HCT116 (cell line): Measurements from ENCODE around the gene TIMM44. TPM values are rescaled to one million over a fixed set of nuclear protein-coding genes. Genes with fewer than 3 reads are reported as not detected.

Experiments
- ATAC-seq: fragments of 200-7000 bp; cut with Tn5 transposase; 2 replicates; pipeline ENCODE4 v1.9.1; 2020; ENCODE audit warnings: mild to moderate bottlenecking, moderate library complexity
- BruUV-seq: library from RNA; stranded (reverse); fragments of 400-500 nt; replicated peaks from 2 replicates; lab custom pipeline; 2021; lab: Mats Ljungman, UMichigan
- CTCF ChIA-PET: fragments of 300-600 bp; sonication (Branson Sonifier 250); formaldehyde crosslinking; loops from one replicate; lab custom pipeline; 2021; ENCODE audit warnings: antibody characterized with exemption; lab: Charles Lee
- POLR2A ChIA-PET: fragments of 300-600, 350-600 bp; sonication (Branson Sonifier 250); formaldehyde crosslinking; loops from one replicate; lab custom pipeline; 2021; ENCODE audit warnings: antibody characterized with exemption; lab: Charles Lee
- RAD21 ChIA-PET, 2 experiments: fragments of 300-600 bp; sonication (Branson Sonifier 250); formaldehyde crosslinking; loops; one replicate each; lab custom pipeline; 2023; ENCODE audit warnings: low total read pairs in 2 of 2; ENCODE audit not compliant: uncharacterized antibody in 2 of 2, unreplicated experiment in 2 of 2, low non-redundant PET in 1 of 2; lab: Charles Lee
- DNase-seq: peaks from one replicate; pipeline ENCODE4 v3.0.0-alpha.2; 2010; ENCODE audit warnings: low read depth, low spot score
- H2AFZ ChIP-seq: fragments of 200-600 bp; shearing (Covaris generic), sonication (generic); 2 replicates; pipeline ENCODE4 v1.6.1; 2017; ENCODE audit warnings: low read depth, mixed run types, mixed read lengths, antibody characterized with exemption, low read length; ENCODE audit not compliant: poor library complexity, severe bottlenecking
- H3K27ac ChIP-seq: 2 replicates; pipeline ENCODE4 v1.5.1; 2012; ENCODE audit warnings: low read depth, low read length
- H3K27me3 ChIP-seq: fragments of 200-600 bp; sonication (generic); 2 replicates; pipeline ENCODE4 v1.6.1; 2016; ENCODE audit warnings: mixed run types, low read length, mixed read lengths; ENCODE audit not compliant: insufficient read depth
- H3K36me3 ChIP-seq, 2 experiments: fragments of 200-500 bp in 1 of 2; fragments of 200-600 bp in 1 of 2; sonication (Bioruptor generic) in 1 of 2; sonication (generic) in 1 of 2; 2 replicates each; pipeline versions ENCODE4 v1.5.1 to v1.6.1; 2014 to 2016; ENCODE audit warnings: low read length in 2 of 2, inconsistent platforms in 1 of 2, mixed read lengths in 1 of 2, mixed run types in 1 of 2; ENCODE audit not compliant: insufficient read depth in 2 of 2, control insufficient read depth in 1 of 2
- H3K4me1 ChIP-seq, 2 experiments: fragments of 200-600 bp in 1 of 2; sonication (generic) in 1 of 2; 2 replicates each; pipeline versions ENCODE4 v1.5.1 to v1.6.1; 2012 to 2017; ENCODE audit warnings: low read length in 2 of 2, inconsistent platforms in 1 of 2, mild to moderate bottlenecking in 1 of 2, mixed read lengths in 1 of 2, mixed run types in 1 of 2, moderate library complexity in 1 of 2; ENCODE audit not compliant: insufficient read depth in 2 of 2, control insufficient read depth in 1 of 2
- H3K4me2 ChIP-seq: fragments of 200-600 bp; sonication (generic); 2 replicates; pipeline ENCODE4 v1.6.1; 2017; ENCODE audit warnings: mixed run types, low read length, mixed read lengths
- H3K4me3 ChIP-seq, 2 experiments: fragments of 200-600 bp in 1 of 2; sonication (generic) in 1 of 2; replicated peaks in 1 of 2; 2 replicates each; pipeline ENCODE4 v1.5.1; 2011 to 2016; ENCODE audit warnings: low read length in 2 of 2, control low read depth in 1 of 2, low read depth in 1 of 2, mild to moderate bottlenecking in 1 of 2, mixed read lengths in 1 of 2, mixed run types in 1 of 2
- H3K79me2 ChIP-seq: fragments of 200-600 bp; sonication (generic); 2 replicates; pipeline ENCODE4 v1.6.1; 2017; ENCODE audit warnings: mild to moderate bottlenecking, mixed run types, low read length, moderate library complexity, mixed read lengths; ENCODE audit not compliant: insufficient read depth
- H3K9ac ChIP-seq: fragments of 200-600 bp; sonication (generic); 2 replicates; pipeline ENCODE4 v1.6.1; 2016; ENCODE audit warnings: low read length, mixed read lengths
- H3K9me2 ChIP-seq: fragments of 200-600 bp; sonication (generic), shearing (Covaris generic); 2 replicates; pipeline ENCODE4 v1.6.1; 2017; ENCODE audit warnings: mixed run types, mild to moderate bottlenecking, moderate library complexity; ENCODE audit not compliant: insufficient read depth
- H3K9me3 ChIP-seq, 2 experiments: fragments of 200-500 bp in 1 of 2; fragments of 200-600 bp in 1 of 2; sonication (Bioruptor generic) in 1 of 2; sonication (generic) in 1 of 2; 2 replicates each; pipeline ENCODE4 v1.6.1; 2014 to 2017; ENCODE audit warnings: low read length in 2 of 2, mixed read lengths in 2 of 2, inconsistent platforms in 1 of 2, low read depth in 1 of 2, mild to moderate bottlenecking in 1 of 2, mixed run types in 1 of 2, moderate library complexity in 1 of 2; ENCODE audit not compliant: control insufficient read depth in 1 of 2, insufficient read depth in 1 of 2
- H4K20me1 ChIP-seq: fragments of 200-600 bp; sonication (generic), shearing (Covaris generic); 2 replicates; pipeline ENCODE4 v1.6.1; 2017; ENCODE audit warnings: mixed run types, mild to moderate bottlenecking, moderate library complexity; ENCODE audit not compliant: insufficient read depth
- CBX3 ChIP-seq: IDR thresholded peaks from 2 replicates; pipeline ENCODE4 v1.6.1; 2012; ENCODE audit warnings: low read depth
- CEBPB ChIP-seq: IDR thresholded peaks from 2 replicates; pipeline ENCODE4 v1.6.1; 2012; ENCODE audit warnings: low read depth
- CTCF ChIP-seq, 3 experiments: fragments of 200-600 bp in 1 of 3; sonication (generic) in 1 of 3; IDR thresholded peaks in 2 of 3; conservative IDR thresholded peaks in 1 of 3; 2 replicates each; pipeline ENCODE4 v1.5.1; 2012 to 2017; ENCODE audit warnings: low read depth in 2 of 3, low read length in 2 of 3, antibody characterized with exemption in 1 of 3, borderline replicate concordance in 1 of 3, control low read depth in 1 of 3, mild to moderate bottlenecking in 1 of 3, mixed read lengths in 1 of 3, mixed run types in 1 of 3, moderate library complexity in 1 of 3; ENCODE audit not compliant: insufficient read depth in 1 of 3
- EGR1 ChIP-seq: IDR thresholded peaks from 2 replicates; pipeline ENCODE4 v1.6.1; 2012; ENCODE audit warnings: low read depth
- EZH2 ChIP-seq: fragments of 200-600 bp; sonication (generic); IDR thresholded peaks from 2 replicates; pipeline ENCODE4 v1.6.1; 2017; ENCODE audit warnings: antibody characterized with exemption, mixed run types
- JUND ChIP-seq: IDR thresholded peaks from 2 replicates; pipeline ENCODE4 v1.6.1; 2012
- MAX ChIP-seq: IDR thresholded peaks from 2 replicates; pipeline ENCODE4 v1.6.1; 2012
- POLR2A ChIP-seq: IDR thresholded peaks from 2 replicates; pipeline ENCODE4 v1.7.0; 2011; ENCODE audit warnings: borderline replicate concordance; ENCODE audit not compliant: insufficient read depth, insufficient read length; ENCODE audit errors: extremely low read depth
- POLR2AphosphoS5 ChIP-seq: IDR thresholded peaks from 2 replicates; pipeline ENCODE4 v1.6.1; 2011; ENCODE audit warnings: mild to moderate bottlenecking, low read depth, low read length, moderate library complexity
- RAD21 ChIP-seq: IDR thresholded peaks from 2 replicates; pipeline ENCODE4 v1.6.1; 2012; ENCODE audit warnings: low read depth, mild to moderate bottlenecking
- REST ChIP-seq: IDR thresholded peaks from 2 replicates; pipeline ENCODE4 v1.6.1; 2012; ENCODE audit warnings: low read depth
- SIN3A ChIP-seq: IDR thresholded peaks from 2 replicates; pipeline ENCODE4 v1.6.1; 2012; ENCODE audit warnings: low read depth
- SP1 ChIP-seq: IDR thresholded peaks from 2 replicates; pipeline ENCODE4 v1.6.1; 2012; ENCODE audit warnings: low read depth
- SRF ChIP-seq: IDR thresholded peaks from 2 replicates; pipeline ENCODE4 v1.6.1; 2012; ENCODE audit warnings: low read depth
- YY1 ChIP-seq: IDR thresholded peaks from 2 replicates; pipeline ENCODE4 v1.6.1; 2011; ENCODE audit warnings: low read length, low read depth, moderate library complexity, mild to moderate bottlenecking; ENCODE audit not compliant: insufficient replicate concordance; ENCODE audit errors: extremely low read depth
- ZNF274 ChIP-seq: fragments of 200-500 bp; sonication (Bioruptor generic); IDR thresholded peaks from 2 replicates; pipeline ENCODE4 v1.6.1; 2014; ENCODE audit warnings: mild to moderate bottlenecking, low read depth, low read length, inconsistent platforms
- intact Hi-C: fragments of 100-400 bp; cut with micrococcal nuclease; formaldehyde crosslinking; loops from 2 replicates; pipeline ENCODE4 v1.10.0; 2022
- total RNA-seq: library from RNA; stranded (reverse); gene quantifications from one replicate; pipeline ENCODE4 v1.2.1, GENCODE V29; 2021; ENCODE audit not compliant: unreplicated experiment

The TIMM44 gene
- total RNA-seq, 1 experiment from 2014 or later: 136 TPM

- Histone ChIP-seq H3K4me2 (no peak overlapping the region), H3K9me2 (no peaks in the 10 kb centered on the region), H3K79me2 (no peaks in the 10 kb centered on the region), H2AFZ (no peak overlapping the region), H3K36me3 (no peaks in the 10 kb centered on the region), H3K27ac (no peak overlapping the region), H3K9ac (no peak overlapping the region), H3K9me3 (no peaks in the 10 kb centered on the region), H3K4me3 (no peak overlapping the region), H4K20me1 (no peaks in the 10 kb centered on the region), H3K4me1 (peaks cover 5 to 24% of the 10 kb centered on the region in 2 experiments; a peak in 3 of 4 replicates), H3K27me3 (no peaks in the 10 kb centered on the region)
- DNase-seq: no peak
- BruUV-seq: no TSS peak
- POLR2A ChIA-PET: no interaction called here
- no peak for ATAC-seq
- intact Hi-C loops: no loop called here
- RAD21 ChIA-PET: no interaction called here
- CTCF ChIA-PET: no interaction called here
- TF ChIP-seq ZNF274: no peak
- no peak for TF ChIP-seq JUND
- no peak for TF ChIP-seq SIN3A
- no peak for TF ChIP-seq REST
- no peak for TF ChIP-seq CEBPB
- TF ChIP-seq SP1: no peak
- no peak for TF ChIP-seq EGR1
- TF ChIP-seq SRF: no peak
- no peak for TF ChIP-seq EZH2
- no peak for TF ChIP-seq YY1
- no peak for TF ChIP-seq RAD21
- TF ChIP-seq CTCF (IDR thresholded peaks at IDR 0.05 in 2 of 3, conservative IDR thresholded peaks at IDR 0.05 in 1 of 3; ENCODE audit: borderline replicate concordance in 1 of 3, insufficient read depth in 1 of 3, low read depth in 2 of 3, low read length in 2 of 3): no peak
- no peak for TF ChIP-seq POLR2AphosphoS5
- TF ChIP-seq CBX3: no peak
- TF ChIP-seq POLR2A: no peak
- TF ChIP-seq MAX: no peak
- TF ChIP-seq, all 23 proteins: peak for 0
Measured at GRCh38 chr19:7881910-7882309, 61.6 kb downstream of the TIMM44 start.
